GM18951 (cell line): Measurements from ENCODE around the gene MAPK11.

Experiments used
- POLR2A ChIP-seq: IDR thresholded peaks from 4 replicates; pipeline ENCODE4 v1.6.1; 2011; ENCODE audit warnings: mild to moderate bottlenecking; ENCODE audit not compliant: insufficient read length, insufficient read depth; ENCODE audit errors: extremely low read depth
- in situ Hi-C: fragments of 300-500 bp; cut with MboI; formaldehyde crosslinking; loops from one replicate; pipeline ENCODE4 v1.12.0; 2022; ENCODE audit warnings: low sequenced_read_pairs, mixed read lengths, inconsistent platforms; ENCODE audit not compliant: unreplicated experiment

MAPK11 gene

DNA sequence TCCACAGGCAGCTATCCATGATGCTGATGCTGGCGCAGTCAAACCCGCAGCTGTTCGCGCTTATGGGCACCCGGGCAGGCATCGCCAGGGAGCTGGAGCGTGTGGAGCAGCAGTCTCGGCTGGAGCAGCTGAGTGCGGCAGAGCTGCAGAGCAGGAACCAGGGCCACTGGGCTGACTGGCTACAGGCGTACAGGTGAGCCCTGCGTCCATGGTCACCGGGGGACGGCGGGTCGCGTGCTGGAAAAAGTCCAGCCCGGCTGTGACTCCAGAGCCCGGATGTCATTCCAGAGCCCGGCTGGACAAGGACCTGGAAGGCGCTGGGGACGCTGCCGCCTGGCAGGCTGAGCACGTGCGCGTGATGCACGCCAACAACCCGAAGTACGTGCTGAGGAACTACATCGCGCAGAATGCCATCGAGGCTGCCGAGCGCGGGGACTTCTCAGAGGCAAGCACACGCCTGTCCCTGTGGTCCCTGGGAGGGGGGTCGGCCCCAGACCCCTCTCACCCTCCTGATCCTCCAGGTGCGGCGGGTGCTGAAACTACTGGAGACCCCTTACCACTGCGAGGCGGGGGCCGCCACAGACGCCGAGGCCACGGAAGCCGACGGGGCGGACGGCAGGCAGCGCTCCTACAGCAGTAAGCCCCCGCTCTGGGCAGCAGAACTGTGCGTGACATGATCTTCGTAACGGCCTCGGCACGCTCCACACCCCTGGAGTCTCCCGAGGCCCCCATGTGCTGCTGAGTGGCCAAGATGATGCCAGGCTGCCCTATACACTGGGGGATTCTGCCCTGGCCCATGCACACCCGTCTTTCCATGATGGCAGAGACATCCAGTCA, 53.3 kb downstream of the MAPK11 start:
- no peak for TF ChIP-seq POLR2A
- in situ Hi-C loops: loop anchor here (25.0 kb wide), 2 partner anchors 280 to 455 kb away; no protein-coding TSS in a partner anchor

DNA sequence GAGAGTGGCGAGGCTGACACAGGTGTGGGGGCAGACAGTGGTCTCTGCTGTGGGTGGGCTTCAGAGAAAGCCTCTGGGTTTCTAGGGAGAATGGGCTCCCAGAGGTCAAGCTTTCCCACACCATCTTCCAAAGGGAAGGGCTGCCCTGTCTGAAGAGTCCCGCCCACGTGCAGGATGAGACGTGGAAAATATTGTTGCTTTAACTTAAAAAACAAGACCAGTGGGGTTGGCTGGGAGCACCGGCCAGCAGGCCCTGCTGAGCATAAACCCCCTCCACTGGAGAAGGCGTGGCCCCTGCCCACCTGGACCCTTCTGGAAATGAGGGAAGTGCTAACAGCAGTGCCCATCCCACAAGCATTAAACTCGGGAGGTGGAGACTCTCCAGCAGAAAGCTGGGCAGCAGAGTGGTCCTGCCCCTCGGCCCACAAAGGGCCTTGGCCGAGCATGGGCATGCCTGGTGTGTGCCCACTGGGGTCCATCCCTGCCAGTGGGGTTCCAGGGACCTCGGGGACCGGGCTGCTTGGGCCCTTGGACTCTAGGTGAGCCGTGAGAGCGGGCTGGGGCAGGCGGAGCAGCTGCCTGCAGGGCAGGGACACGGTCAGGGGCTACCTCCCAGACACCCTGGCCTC, 54.0 kb downstream of the MAPK11 start:
- TF ChIP-seq POLR2A: no peak
- in situ Hi-C loops: loop anchor here (25.0 kb wide), 2 partner anchors 279 to 454 kb away; no protein-coding TSS in a partner anchor

DNA sequence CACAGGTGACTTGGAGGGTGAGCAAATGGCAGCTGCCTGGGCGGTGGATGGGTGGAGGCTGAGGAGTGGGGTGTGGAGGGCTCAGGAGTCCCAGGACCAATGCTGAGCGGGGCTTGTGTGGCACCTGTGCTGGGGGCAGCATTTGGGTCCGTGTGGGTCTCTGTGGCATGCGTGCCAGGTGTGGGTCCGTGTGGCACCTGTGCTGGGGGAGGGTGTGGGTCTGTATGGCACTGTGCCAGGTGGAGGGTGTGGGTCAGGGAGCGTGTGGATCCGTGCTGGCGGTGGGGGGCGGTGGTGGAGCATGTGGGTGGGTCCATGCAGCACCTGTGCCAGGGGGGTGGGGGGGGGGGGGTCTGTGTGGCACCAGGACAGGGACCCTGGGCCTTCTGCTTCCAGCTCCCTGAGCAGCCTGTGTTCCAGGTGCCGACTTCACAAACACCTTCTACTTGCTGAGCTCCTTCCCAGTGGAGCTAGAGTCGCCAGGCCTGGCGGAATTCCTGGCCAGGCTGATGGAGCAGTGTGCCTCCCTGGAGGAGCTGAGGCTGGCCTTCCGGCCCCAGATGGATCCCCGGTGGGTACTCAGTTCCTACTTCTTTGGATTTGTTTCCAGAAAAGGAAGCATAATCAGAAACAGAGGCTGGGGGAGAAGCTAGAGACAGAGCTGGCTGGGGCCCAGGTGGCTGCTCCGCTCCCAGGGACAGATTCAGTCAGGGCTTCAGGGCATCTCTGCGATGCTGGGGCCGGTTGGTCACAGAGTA, 54.7 kb downstream of the MAPK11 start:
- in situ Hi-C loops: loop anchor here (25.0 kb wide), 2 partner anchors 278 to 453 kb away; no protein-coding TSS in a partner anchor
- no peak for TF ChIP-seq POLR2A
